ENCODE results near the gene SLC25A13. TPM values are rescaled to one million over a fixed set of nuclear protein-coding genes. Genes with fewer than 3 reads are reported as not detected.

The SLC25A13 gene
- total RNA-seq, 1 experiment from 2014 or later, result 29.7 TPM

GRCh38 chr7:96167424-96167823 lies 154.5 kb downstream of the SLC25A13 start:
- no peak for DNase-seq (ENCODE audit: low read depth)

DNA sequence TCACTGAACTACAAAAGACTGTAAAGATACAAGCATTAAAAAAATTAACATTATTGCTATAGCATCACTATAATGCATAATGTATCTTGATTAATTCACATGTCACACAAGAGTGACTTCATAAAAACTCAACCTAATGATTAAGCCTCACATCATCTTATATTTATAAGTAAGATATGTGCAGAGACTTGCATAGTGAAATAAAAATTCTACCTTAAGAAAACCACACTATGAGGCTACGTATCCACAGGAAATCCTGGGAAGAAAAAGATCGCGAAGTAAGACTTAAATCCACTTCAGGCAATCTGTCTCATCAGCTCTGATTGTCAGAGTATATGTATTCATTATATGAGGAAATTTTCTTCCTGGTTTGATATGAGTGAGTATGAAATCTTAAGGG lies 160.0 kb downstream of the SLC25A13 start:
- no peak for DNase-seq (ENCODE audit: low read depth)

- DNase-seq (ENCODE audit: low read depth), result no peak
Measured at GRCh38 chr7:96157856-96158255, 164.0 kb downstream of the SLC25A13 start.

- DNase-seq (ENCODE audit: low read depth), result peak; percentile 30
Measured at GRCh38 chr7:96154506-96154905, 167.4 kb downstream of the SLC25A13 start.

GRCh38 chr7:96152706-96153105 lies 169.2 kb downstream of the SLC25A13 start:
- no peak for DNase-seq (ENCODE audit: low read depth)

- DNase-seq (ENCODE audit: low read depth), result no peak
Measured at GRCh38 chr7:96151889-96152288, 170.0 kb downstream of the SLC25A13 start.

GRCh38 chr7:96144260-96144526 lies 177.7 kb downstream of the SLC25A13 start:
- DNase-seq (ENCODE audit: low read depth), result no peak

GRCh38 chr7:96143495-96144259 lies 178.2 kb downstream of the SLC25A13 start:
- DNase-seq (ENCODE audit: low read depth), result no peak

GRCh38 chr7:96136600-96137239 lies 185.2 kb downstream of the SLC25A13 start:
- no peak for DNase-seq (ENCODE audit: low read depth)

DNA sequence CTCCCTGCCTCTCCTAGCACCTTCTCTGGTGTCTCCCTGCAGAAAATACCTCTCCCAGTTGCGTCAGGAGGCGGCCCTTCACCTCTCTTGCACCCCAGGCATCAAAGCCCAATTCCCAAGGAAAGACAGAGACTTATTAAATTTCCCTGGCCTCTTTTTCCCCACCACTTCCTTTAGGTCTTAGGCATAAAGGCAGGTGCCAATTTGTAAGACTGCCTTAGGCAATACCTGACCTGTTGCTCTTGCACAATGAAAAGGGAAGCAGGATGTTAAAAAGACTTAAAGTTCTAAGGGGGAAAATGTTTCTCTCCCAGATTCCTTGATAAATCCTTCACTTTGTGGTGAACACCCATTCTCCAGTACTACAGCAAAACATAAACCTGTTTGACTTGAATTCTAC lies 186.7 kb downstream of the SLC25A13 start:
- peak; percentile 24 for DNase-seq (ENCODE audit: low read depth)

- DNase-seq (ENCODE audit: low read depth), result no peak
Measured at GRCh38 chr7:96131525-96131924, 190.4 kb downstream of the SLC25A13 start.

- no peak for DNase-seq (ENCODE audit: low read depth)
Measured at GRCh38 chr7:96127746-96128145, 194.2 kb downstream of the SLC25A13 start.

DNA sequence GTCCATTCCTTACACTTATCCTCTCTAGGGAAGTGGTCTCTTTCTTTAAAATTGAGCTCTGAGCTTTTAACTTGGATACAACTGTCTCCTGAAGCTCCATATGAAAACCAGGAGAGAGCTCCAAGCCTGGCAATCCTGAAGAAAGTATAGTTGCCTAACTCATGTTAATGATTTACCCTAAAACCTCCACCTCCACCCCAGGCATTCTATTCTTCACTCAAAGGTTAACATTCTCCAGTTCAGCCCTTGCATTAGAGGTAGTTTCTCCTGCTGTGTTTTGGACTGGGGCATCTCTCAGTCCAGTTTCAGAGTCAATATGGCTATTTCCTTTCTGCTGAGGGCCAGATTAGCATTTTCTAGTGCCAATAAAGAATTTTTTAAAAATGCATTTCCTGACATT lies 195.5 kb downstream of the SLC25A13 start:
- no peak for DNase-seq (ENCODE audit: low read depth)

GRCh38 chr7:96122746-96123145 lies 199.2 kb downstream of the SLC25A13 start:
- DNase-seq (ENCODE audit: low read depth), result no peak

DNA sequence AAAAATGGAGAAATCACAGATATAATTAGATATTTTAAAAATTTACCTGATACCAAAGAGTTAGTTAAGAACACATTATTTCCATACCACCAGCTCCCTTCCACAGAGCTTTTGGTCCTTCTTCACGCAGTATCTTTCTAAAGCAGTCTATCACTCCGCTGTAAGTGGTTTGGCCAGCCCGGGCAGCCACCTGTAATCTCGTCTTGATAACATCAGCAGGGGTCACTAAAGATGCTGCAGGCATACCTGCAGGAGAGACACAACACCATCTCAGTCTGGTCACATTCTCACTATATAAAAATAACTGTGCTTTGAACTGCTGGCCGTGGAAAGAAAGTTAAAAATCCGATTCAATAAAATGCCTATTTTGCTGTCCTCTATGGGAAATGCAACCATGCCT lies 200.1 kb downstream of the SLC25A13 start:
- DNase-seq (ENCODE audit: low read depth), result no peak

- DNase-seq (ENCODE audit: low read depth), result no peak
Measured at GRCh38 chr7:96120445-96121225, 201.3 kb downstream of the SLC25A13 start.

DNA sequence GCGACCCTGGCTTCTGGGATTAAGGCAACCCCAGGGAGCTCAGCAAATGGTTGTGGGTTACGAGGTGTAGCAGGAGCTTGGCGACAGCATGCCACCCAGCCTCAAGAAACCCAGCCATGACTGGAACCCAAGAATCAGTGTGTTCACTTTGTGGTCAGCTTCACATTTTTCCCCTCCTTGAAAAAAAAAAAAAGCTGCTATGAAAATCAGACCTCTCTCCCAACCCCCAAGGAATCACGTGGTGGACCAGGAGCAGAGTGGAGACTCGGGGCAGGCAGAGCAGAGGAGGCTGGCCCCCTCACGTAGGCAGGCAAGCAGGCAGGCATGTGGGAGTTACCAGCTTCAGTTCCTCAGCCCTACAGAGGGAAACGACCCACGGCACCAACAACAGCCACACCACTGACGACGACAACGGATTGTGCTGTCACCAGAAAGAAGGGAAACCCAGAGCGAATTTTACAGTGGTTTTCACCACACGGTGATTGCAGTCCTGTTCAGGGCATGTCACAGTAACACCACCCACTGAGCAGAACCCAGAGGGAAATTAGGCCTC lies 203.4 kb downstream of the SLC25A13 start:
- no peak for DNase-seq (ENCODE audit: low read depth)

GRCh38 chr7:96116173-96116572 lies 205.7 kb downstream of the SLC25A13 start:
- no peak for DNase-seq (ENCODE audit: low read depth)

- DNase-seq (ENCODE audit: low read depth), result no peak
Measured at GRCh38 chr7:96114190-96114589, 207.7 kb downstream of the SLC25A13 start.

DNA sequence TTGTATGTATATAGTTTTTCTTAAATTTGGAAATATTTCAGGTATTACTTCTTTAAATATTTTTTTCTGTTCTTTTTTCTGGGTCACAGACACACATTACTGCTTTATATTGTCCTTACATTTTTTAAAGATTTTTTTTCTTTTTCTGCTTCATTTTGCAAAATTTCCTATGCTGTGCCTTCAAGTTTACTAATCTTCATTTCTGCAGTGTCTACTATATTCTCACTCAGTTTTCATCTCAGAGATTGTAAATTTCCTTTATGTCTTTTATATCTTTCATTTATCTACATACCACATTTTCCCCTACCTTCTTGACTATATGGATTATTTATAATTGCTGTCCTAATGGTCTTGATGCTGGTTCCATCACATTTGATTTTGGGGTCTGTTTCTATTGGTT lies 210.5 kb downstream of the SLC25A13 start:
- DNase-seq (ENCODE audit: low read depth), result no peak

GRCh38 chr7:96104984-96105383 lies 216.9 kb downstream of the SLC25A13 start:
- no peak for DNase-seq (ENCODE audit: low read depth)

GRCh38 chr7:96102096-96102811 lies 219.6 kb downstream of the SLC25A13 start:
- DNase-seq (ENCODE audit: low read depth), result no peak

All from M059J (cell line).